Heart left ventricle (tissue), 16 donors: ENCODE measurements around the gene MYO18B. TPM values are rescaled to one million over a fixed set of nuclear protein-coding genes. Genes with fewer than 3 reads are reported as not detected.

Source experiments
- ATAC-seq, 4 donors: fragments of 200-7000 bp; cut with Tn5 transposase; one replicate each; pipeline ENCODE4 v1.9.1; 2020 to 2022; ENCODE audit warnings: moderate library complexity in 4 of 4, mild to moderate bottlenecking in 3 of 4, moderate number of reproducible peaks in 1 of 4
- DNase-seq, 5 donors: peaks; one replicate each; pipeline ENCODE4 v3.0.0-alpha.2; 2020
- H3K27ac ChIP-seq, 12 donors: fragments of 200-600 bp; sonication (generic) in 4 of 12; one replicate each; pipeline versions ENCODE4 v1.5.0 to v1.8.0; 2016 to 2022; ENCODE audit warnings: mild to moderate bottlenecking in 2 of 12
- H3K27me3 ChIP-seq, 9 donors: fragments of 200-600 bp; sonication (generic) in 2 of 9; one replicate each; pipeline versions ENCODE4 v1.5.1 to v1.8.0; 2016 to 2022; ENCODE audit warnings: mild to moderate bottlenecking in 3 of 9
- H3K36me3 ChIP-seq, 9 donors: fragments of 200-600 bp; sonication (generic) in 2 of 9; one replicate each; pipeline versions ENCODE4 v1.5.0 to v1.8.0; 2018 to 2022; ENCODE audit warnings: mild to moderate bottlenecking in 2 of 9
- H3K4me1 ChIP-seq, 12 donors: fragments of 200-600 bp; sonication (generic) in 4 of 12; one replicate each; pipeline versions ENCODE4 v1.5.0 to v1.8.0; 2016 to 2022; ENCODE audit warnings: mild to moderate bottlenecking in 3 of 12
- H3K4me3 ChIP-seq, 12 donors: fragments of 200-600 bp; sonication (generic) in 4 of 12; one replicate each; pipeline versions ENCODE4 v1.5.0 to v1.8.0; 2017 to 2022; ENCODE audit warnings: mild to moderate bottlenecking in 9 of 12, moderate library complexity in 4 of 12
- H3K9me3 ChIP-seq, 12 donors: fragments of 200-600 bp; sonication (generic) in 4 of 12; one replicate each; pipeline versions ENCODE4 v1.5.0 to v1.8.0; 2016 to 2022; ENCODE audit warnings: mild to moderate bottlenecking in 1 of 12
- CTCF ChIP-seq, 12 donors: fragments of 200-600 bp; sonication (generic) in 4 of 12; IDR thresholded peaks; one replicate each; pipeline versions ENCODE4 v1.5.0 to v1.8.0; 2018 to 2022; ENCODE audit warnings: antibody characterized with exemption in 12 of 12, mild to moderate bottlenecking in 5 of 12
- POLR2A ChIP-seq, 2 donors: fragments of 450-650 bp; IDR thresholded peaks; one replicate each; pipeline ENCODE4 v1.6.1; 2017; ENCODE audit warnings: antibody characterized with exemption in 2 of 2, mild to moderate bottlenecking in 2 of 2, moderate library complexity in 2 of 2
- WGBS, 4 donors: extraction: QIAGEN DNeasy Blood & Tissue Kit in 2 of 4; methylation state at CpG; one replicate each; pipeline versions ENCODE4 v1.1.5 to v1.1.7; 2013 to 2018; 5-methylcytosine and 5-hydroxymethylcytosine counted together
- intact Hi-C, 10 donors: fragments of 100-400 bp; cut with DNase I; formaldehyde crosslinking; loops; one replicate each; pipeline versions ENCODE4 v1.11.1 to v1.14.2; 2022
- long read RNA-seq, 3 donors: library from polyadenylated mRNA; unstranded; transcript quantifications; one replicate each; pipeline ENCODE4 v2.0.0, GENCODE V29; 2020 to 2021
- polyA plus RNA-seq, 2 donors: library from polyadenylated mRNA; stranded (reverse); fragments of 200-250 nt; gene quantifications; one replicate each; pipeline ENCODE4 v1.2.3, GENCODE V29; 2013
- total RNA-seq, 9 donors: library from RNA; depleted of rRNA in 2 of 9; stranded (reverse); fragments of >200 nt in 2 of 9; fragmentation: NEBNext Ultra II Directional in 3 of 9; extraction: Animal tissue kit (Norgen Biotek cat#: 25700) in 3 of 9; gene quantifications; one replicate each; pipeline versions ENCODE4 v1.1.0 to v1.2.4, GENCODE V29; 2016 to 2023
- donor health status: ischemic (EF 13 %, LVEDD 7.1; RV severe dilation, severe dysfunction).
- donor health status: healthy with polysubstance abuse.
- donor health status: DM: no; HTN: yes; CAD: no.
- donor health status: DM: no; HTN: no; CAD: no.
- donor health status: ischemic (EF 25% LVEDD 6.9; RV normal size, moderate dysfunction).
- donor health status: ischemic (EF 25% LVEDD 5.7; RV mildly dilated, moderate dysfunction).
- donor health status: healthy.
- donor health status: DM: yes; HTN: yes; CAD: no.
- donor health status: ischemic (EF 35%, LVEDD 5.7; RV mildly dilated, moderate dysfunction).
- donor health status: nonischemic (EF 11% LVEDD 7.7; RV severe dilation, severe dysfunction).
- donor health status: DM: yes; HTN: yes; CAD: no.
- donor health status: PGD.
- donor health status: ischemic (EF 29% LVEDD 5.4; RV normal size, mild dysfunction).
- donor health status: nonischemic (EF 23%, LVEDD 6.1; RV moderate dilation, normal function).

Gene MYO18B
- total RNA-seq (100 to 1,000 TPM; 156 to 301 (median 193) TPM), polyA plus RNA-seq (100 to 1,000 TPM; 140 to 216 TPM)
- long read RNA-seq, donor 1, full-length matches to known transcripts: 30 of 204 reads
- long read RNA-seq, donor 1, partial matches to known transcripts: 154 of 204 reads
- long read RNA-seq, donor 1, other reads (novel, unspliced or antisense): 20 of 204 reads
- long read RNA-seq, donor 2, full-length matches to known transcripts: 8 of 202 reads
- long read RNA-seq, donor 2, partial matches to known transcripts: 161 of 202 reads
- long read RNA-seq, donor 2, other reads (novel, unspliced or antisense): 33 of 202 reads
- long read RNA-seq, donor 3, full-length matches to known transcripts: 15 of 165 reads
- long read RNA-seq, donor 3, partial matches to known transcripts: 122 of 165 reads
- long read RNA-seq, donor 3, other reads (novel, unspliced or antisense): 28 of 165 reads

- Histone ChIP-seq H3K36me3 (no peaks in the 10 kb centered on the region), H3K27ac (peak within 1 kb of the TSS; percentile 78 to 98 (median 92)), H3K27me3 (no peaks in the 10 kb centered on the region), H3K4me1 (peaks cover 0 to 21% (median 5%) of the 10 kb centered on the region in 12 donors), H3K4me3 (peak within 1 kb of the TSS; percentile 25 to 70 (median 58)), H3K9me3 (no peaks in the 10 kb centered on the region)
- DNase-seq: peak; percentile 81 to 93 (median 84)
- no peak for TF ChIP-seq CTCF (IDR thresholded peaks at IDR 0.05)
- TF ChIP-seq POLR2A (IDR thresholded peaks at IDR 0.05): peak; percentile 44 to 73
- intact Hi-C loops: loop anchor here in 1 of 10 donors (10.0 kb wide), 1 partner anchor 77 kb away; no protein-coding TSS in a partner anchor
- ATAC-seq: peak; percentile 93 to 97 (median 95)
- 38 to 55% (median 45%) methylated on average over 32 to 36 of the region's 36 CpGs for WGBS, 4 donors
Observed at GRCh38 chr22:25741692-25742626, at the start of gene MYO18B. MYO18B (plus strand) TSS chr22:25742188; CDS start chr22:25761093, 18,905 bp downstream.

- intact Hi-C loops: loop anchor here in 2 of 10 donors (10.0 kb wide), 1 partner anchor 128 kb away; the partner anchor contains the start of gene GRK3 (in 2 of the 2)
- 79 to 80% (median 79%) methylated on average over 15 of the region's 15 CpGs for WGBS, 4 donors
Observed at GRCh38 chr22:25692397-25693267, 49.4 kb upstream of the MYO18B start.

GRCh38 chr22:25693268-25693565, 48.8 kb upstream of the MYO18B start:
- intact Hi-C loops: loop anchor here in 2 of 10 donors (10.0 kb wide), 1 partner anchor 128 kb away; the partner anchor contains the start of gene GRK3 (in 2 of the 2)
- no peak for DNase-seq
- TF ChIP-seq CTCF (IDR thresholded peaks at IDR 0.05): no peak
- no peak for TF ChIP-seq POLR2A (IDR thresholded peaks at IDR 0.05)

More at GRCh38 chr22:25692397-25693267, 49.4 kb upstream of the MYO18B start:
- ATAC-seq (peak in 2 of 4 donors; percentile 52 to 55), DNase-seq (no peak)
- no peaks in the 10 kb centered on the region for H3K9me3 ChIP-seq
- H3K27ac ChIP-seq: no peak overlapping the region
- TF ChIP-seq CTCF (IDR thresholded peaks at IDR 0.05) (no peak), POLR2A (IDR thresholded peaks at IDR 0.05) (no peak)
- H3K4me1 ChIP-seq: peaks cover 0 to 12% (median 4%) of the 10 kb centered on the region in 12 donors
- peaks cover 0 to 43% (median 10%) of the 10 kb centered on the region in 9 donors for H3K36me3 ChIP-seq
- no peaks in the 10 kb centered on the region for H3K27me3 ChIP-seq
- no peak overlapping the region for H3K4me3 ChIP-seq

More at GRCh38 chr22:25693268-25693565, 48.8 kb upstream of the MYO18B start:
- no peaks in the 10 kb centered on the region for H3K27me3 ChIP-seq
- H3K27ac ChIP-seq: no peak overlapping the region
- no peak overlapping the region for H3K4me3 ChIP-seq
- ATAC-seq: no peak
- H3K4me1 ChIP-seq: peaks cover 0 to 12% (median 4%) of the 10 kb centered on the region in 12 donors
- WGBS, 4 donors: 87 to 95% (median 91%) methylated on average over 4 of the region's 4 CpGs
- H3K36me3 ChIP-seq: peaks cover 0 to 40% (median 10%) of the 10 kb centered on the region in 9 donors
- H3K9me3 ChIP-seq: no peaks in the 10 kb centered on the region
